Stimulated activated CD4-positive, alpha-beta T cell treated with anti-CD3 and anti-CD28 coated beads, Interleukin-2, amount 100 ng/mL, for 24 hours (primary cell): ENCODE data around the gene NCKAP1.
A peak's percentile ranks its signal among the peaks of the same experiment; 100 is the strongest.

Experiments
- DNase-seq, 2 donors: peaks; one replicate each; pipeline ENCODE4 v3.0.0-alpha.2; 2020

NCKAP1 gene

DNA sequence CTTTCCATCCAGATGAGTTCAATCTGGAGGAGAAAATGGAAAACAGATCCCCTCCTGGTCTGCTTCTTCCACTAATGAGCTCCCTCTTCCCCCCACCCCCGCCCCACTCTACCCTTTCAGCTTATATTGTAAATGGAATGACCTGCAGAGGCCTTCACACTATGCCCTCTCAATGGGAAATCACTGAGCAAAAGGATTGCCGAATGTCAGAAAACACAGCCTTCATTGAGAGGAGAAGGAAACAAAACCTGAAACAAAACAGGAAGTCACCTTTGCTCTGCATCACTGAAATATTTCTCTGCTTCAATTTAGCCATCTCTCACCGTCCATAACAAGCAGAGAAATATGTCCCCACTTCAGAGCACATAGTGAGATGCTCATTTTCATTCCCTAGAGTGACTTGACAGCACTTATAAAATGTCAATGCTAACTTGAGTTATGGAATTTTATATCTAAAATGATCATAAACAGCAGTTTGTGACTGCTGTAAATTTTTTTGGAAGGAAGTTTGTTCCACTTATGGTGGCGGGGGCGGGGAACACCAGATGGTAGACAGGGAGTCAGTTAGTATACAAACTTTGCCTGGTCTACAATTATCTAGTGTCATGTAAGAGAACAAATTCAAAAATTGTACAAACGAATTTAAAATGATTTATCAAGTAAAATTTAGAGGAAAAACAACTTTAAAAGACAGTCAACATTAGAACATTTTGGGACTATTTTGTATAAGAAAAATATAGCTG, 170.0 kb downstream of the NCKAP1 start:
- no peak for DNase-seq

- no peak for DNase-seq
Measured at GRCh38 chr2:182867426-182868053, 170.7 kb downstream of the NCKAP1 start.

DNA sequence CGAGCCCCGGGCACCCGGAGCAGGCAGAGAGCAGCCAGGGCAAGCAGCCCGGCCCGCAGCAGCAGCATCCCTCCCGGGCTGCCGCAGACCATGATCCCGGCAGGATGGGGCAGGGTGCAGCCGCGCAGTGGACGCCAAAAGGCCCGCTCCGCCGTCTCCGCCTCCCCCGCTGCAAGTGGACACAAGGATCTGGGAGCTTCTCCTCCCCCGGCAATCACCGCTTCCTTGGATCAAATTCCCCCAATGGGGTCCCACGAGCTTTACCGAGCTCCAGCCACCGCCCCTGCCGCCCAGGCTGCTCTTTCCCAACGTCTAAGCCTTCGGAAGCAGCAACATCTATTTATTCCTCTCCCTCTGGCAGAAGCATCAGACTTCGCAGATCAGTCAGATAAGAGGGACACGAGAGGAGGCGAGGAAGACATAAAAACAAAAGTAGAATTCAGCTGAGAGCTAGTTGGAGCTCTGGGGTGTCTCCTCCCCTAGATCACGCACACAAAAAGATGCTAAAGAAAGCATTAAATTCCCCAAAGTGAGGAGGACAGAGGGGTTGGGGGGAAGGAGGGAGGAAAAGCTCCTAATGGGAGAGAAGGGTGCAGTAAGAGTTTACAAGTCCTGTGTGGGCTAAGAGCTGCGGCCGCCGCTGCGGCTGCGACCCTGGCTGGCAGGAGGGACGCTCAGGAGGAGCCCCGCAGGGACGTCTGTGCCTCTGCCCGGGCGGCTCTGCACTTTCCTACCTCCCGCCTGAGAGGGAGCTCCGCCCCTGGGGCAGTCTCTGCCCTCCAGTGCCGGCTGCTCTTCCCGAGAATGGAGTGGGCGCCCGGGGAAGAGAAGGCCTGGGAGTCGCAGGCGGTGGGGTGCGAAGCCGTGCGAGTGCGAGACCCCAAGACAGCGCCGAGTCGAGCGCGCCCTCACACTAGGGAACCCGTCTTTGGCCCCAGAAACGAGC, 171.5 kb downstream of the NCKAP1 start, which contains the start of gene FRZB:
Gene FRZB (minus strand): TSS at position 177 of the 946 bp plus-strand sequence. CDS start 85 bp downstream, at position 92.
- DNase-seq, result peak in 1 of 2 donors; percentile 5

GRCh38 chr2:182866095-182866460, 172.2 kb downstream of the NCKAP1 start:
- no peak for DNase-seq

- DNase-seq, result no peak
Measured at GRCh38 chr2:182864949-182865570, 173.2 kb downstream of the NCKAP1 start.

DNA sequence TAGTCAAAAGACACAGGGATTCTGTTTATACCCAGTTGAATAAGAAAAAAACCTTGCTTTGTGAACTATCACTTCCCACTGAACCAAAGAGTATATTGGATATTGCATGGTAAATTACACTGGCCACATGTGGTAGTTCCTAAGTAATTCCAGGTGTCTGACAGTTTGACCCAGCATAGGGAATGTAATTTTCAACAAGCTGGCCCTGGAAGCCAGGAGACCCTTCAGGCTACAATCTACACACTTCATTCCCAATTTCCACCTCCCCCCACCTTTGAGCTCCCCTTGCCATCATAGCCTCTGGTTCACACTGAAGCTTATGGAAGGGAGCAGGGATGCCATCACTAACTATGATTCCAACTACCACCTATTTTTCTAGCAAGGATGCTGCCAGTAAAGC, 174.6 kb downstream of the NCKAP1 start:
- no peak for DNase-seq

DNA sequence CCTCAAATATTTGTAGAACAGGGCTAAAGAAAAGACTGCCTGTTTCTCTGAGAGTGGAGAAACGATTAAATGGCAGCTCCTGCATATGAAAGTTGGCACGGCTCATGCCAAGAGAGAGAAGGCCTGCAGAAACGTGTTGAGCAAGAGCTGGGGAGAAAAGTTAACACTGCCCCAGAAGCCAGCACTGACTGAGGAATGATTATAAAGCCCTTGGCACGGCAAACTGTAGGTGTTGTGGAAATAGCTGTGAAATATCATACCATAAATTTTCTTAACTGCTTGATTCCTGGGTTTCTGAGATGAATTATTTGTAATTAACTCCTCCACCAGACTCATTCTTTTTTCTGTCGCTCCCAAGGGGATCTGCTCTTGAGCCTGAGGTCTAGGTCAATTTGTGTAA, 176.2 kb downstream of the NCKAP1 start:
- DNase-seq, result no peak

DNA sequence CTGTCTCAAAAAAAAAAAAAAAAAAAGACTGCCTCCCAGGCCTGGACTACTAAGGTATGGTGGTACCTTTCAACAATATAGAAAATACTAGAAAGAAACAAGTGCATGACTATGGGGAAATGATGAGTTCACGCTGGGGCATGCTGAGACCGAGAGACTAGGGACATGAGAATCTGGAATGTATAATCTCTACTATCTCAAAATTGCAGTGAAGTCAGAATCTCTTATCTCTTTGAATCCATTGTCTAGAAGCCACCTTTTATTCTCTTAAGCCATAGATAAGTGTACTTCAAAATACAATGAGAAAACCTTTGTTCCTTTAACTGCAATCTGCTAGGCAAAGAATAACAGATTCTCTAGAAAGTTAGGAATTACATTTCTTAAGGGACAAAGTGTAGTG, 177.4 kb downstream of the NCKAP1 start:
- DNase-seq, result no peak
